ENCODE results near the gene TPSD1.
"Not testable (repeated sequence)": the region's sequence is repeated elsewhere in the genome, so short reads cannot be mapped to it uniquely, and the experiment has no call there.

TPSD1 gene

DNA sequence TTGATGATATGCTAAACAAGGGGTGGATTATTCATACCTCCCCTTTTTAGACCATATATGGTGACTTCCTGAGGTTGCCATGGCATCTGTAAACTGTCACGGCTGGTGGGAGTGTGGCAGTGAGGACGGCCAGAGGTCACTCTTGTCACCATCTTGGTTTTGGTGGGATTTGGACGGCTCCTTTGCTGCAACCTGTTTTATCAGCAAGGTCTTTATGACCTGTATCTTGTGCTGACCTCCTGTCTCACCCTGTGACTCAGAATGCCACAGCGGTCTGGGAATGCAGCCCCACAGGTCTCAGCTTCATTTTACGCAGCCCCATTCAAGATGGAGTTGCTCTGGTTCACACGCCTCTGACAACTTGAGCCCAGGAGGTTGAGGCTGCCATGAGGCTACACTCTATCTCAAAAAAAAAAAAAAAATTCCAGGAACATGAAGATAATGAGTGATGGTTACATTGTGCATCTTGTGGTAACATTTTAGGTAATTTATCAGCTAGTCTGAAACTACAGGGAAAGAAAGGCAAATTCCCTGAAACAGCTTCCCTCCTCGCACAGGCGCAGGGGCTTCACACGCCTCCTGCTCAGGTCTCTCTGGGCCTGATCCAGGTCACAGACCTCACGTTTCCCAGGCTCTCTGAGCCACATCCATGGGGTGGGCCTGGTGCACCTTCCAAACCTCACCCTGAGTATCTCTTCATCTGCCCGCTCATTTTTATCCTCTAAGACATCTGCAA, 38.2 kb downstream of the TPSD1 start:
- TF ChIP-seq, protein P1, sequence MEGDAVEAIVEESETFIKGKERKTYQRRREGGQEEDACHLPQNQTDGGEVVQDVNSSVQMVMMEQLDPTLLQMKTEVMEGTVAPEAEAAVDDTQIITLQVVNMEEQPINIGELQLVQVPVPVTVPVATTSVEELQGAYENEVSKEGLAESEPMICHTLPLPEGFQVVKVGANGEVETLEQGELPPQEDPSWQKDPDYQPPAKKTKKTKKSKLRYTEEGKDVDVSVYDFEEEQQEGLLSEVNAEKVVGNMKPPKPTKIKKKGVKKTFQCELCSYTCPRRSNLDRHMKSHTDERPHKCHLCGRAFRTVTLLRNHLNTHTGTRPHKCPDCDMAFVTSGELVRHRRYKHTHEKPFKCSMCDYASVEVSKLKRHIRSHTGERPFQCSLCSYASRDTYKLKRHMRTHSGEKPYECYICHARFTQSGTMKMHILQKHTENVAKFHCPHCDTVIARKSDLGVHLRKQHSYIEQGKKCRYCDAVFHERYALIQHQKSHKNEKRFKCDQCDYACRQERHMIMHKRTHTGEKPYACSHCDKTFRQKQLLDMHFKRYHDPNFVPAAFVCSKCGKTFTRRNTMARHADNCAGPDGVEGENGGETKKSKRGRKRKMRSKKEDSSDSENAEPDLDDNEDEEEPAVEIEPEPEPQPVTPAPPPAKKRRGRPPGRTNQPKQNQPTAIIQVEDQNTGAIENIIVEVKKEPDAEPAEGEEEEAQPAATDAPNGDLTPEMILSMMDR (IDR thresholded peaks at IDR 0.05; ENCODE audit: extremely low read depth, missing control alignments): no peak
- no peak for DNase-seq (ENCODE audit: low spot score)

- no peak for DNase-seq (ENCODE audit: low spot score)
- TF ChIP-seq, protein P1 (IDR thresholded peaks at IDR 0.05; ENCODE audit: extremely low read depth, missing control alignments): no peak
These were observed 39.6 kb downstream of the TPSD1 start for GRCh38 chr16:1295465-1295864.

DNA sequence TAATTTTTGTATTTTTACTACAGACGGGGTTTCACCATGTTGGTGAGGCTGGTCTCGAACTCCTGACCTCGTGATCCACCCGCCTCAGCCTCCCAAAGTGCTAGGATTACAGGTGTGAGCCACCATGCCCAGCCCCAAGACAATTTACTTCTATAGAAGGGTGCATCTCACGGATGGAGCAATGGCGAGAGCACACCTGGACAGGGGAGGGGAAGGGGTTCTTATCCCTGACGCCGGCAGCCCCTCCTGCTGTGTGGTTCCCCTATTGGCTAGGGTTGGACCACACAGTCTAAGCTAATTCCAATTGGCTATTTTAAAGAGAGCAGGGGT, 40.8 kb downstream of the TPSD1 start:
- not testable (repeated sequence) for DNase-seq (ENCODE audit: low spot score)

- no peak for DNase-seq (ENCODE audit: low spot score)
- TF ChIP-seq, protein P1 (IDR thresholded peaks at IDR 0.05; ENCODE audit: extremely low read depth, missing control alignments): no peak
These were observed 41.3 kb downstream of the TPSD1 start for GRCh38 chr16:1297018-1297696.

DNA sequence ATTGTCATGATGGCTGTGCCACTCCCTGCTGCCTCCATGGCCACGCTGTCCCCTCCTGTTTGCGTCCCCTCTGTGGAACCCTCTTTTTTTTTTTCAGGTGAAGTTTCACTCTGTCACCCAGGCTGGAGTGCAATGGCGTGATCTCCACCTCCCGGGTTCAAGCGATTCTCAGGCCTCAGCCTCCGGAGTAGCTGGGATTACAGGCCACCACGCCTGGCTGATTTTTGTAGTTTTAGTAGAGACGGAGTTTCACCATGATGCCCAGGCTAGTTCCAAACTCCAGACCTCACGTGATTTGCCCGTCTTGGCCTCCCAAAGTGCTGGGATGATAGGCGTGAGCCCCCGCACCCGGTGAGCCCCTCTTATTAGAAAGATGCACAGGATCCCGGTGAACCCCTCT, 42.5 kb downstream of the TPSD1 start:
- TF ChIP-seq, protein P1 (IDR thresholded peaks at IDR 0.05; ENCODE audit: extremely low read depth, missing control alignments): no peak
- no peak for DNase-seq (ENCODE audit: low spot score)

DNA sequence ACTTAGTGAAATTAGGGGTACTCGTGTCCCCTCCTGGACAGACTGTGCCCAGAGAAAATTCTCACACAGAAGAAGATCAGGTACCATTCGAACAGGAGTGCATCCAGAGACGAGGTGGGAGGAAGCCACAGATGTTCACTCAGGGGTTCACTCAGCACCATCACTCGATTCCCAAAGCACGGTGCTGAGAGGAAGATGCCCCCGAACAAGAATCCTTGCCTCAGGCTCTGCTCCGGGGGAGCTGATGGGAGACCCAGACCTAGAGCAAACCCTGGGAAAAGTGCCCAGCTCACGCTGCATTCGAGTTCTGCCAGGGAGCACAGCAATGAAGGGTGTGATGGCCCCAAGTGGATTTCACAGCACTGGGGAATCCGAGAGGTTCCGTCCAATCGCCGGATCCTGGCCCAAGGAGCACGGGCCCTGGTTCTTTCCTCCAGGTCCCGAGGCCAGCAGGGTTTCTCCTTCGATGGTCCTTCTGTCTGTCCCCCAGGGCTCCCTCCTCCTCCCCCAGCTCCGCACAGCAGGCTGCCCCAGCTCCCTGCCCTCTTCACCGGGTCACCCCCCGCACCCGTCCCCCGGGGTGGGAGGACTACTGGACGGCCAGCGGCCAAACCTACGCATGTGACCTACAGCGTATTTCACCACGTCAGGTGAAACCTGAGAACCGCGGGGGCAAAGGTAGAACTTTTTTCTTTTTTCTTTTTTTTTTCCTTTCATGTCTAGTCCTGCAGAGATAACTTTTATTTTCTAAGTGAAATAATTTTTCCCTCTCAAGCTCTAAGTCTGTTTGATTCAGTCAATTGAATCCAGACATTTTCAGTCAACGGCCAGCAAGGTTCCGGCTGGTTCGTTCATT, 43.4 kb downstream of the TPSD1 start:
- TF ChIP-seq, protein P1 (IDR thresholded peaks at IDR 0.05; ENCODE audit: extremely low read depth, missing control alignments): no peak
- DNase-seq (ENCODE audit: low spot score): no peak

DNA sequence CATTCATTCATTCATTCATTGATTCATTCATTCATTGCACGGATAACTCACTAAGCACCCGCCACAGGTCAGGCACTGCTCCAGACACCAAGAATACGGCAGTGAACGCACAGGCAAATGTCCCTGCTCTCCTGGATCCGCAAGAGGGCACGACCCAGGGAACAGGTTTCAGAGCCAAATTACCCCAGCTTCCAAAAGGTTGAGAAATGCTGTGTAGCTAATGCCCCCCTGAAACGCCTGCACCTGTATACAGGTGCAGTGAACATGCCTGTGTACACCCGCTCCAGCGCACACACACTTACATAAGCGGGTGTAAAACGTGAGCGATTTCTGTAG, 44.0 kb downstream of the TPSD1 start:
- no peak for DNase-seq (ENCODE audit: low spot score)
- TF ChIP-seq, protein P1 (IDR thresholded peaks at IDR 0.05; ENCODE audit: extremely low read depth, missing control alignments): no peak

All from GM20000 (cell line).